Small intestine (tissue), 16 donors: ENCODE results near the gene MON1B. TPM values are rescaled to one million over a fixed set of nuclear protein-coding genes. Genes with fewer than 3 reads are reported as not detected.
"Not testable (repeated sequence)": the region's sequence is repeated elsewhere in the genome, so short reads cannot be mapped to it uniquely, and the experiment has no call there.

Experiments used
- DNase-seq, 2 donors: peaks; one replicate each; pipeline versions ENCODE4 v3.0.0 to v3.0.0-alpha.2; 2013
- FAIRE-seq: peaks from 2 replicates; lab custom pipeline; 2012; peaks lifted over from hg19 to GRCh38; lab: Jason Lieb, UNC
- H3K27ac ChIP-seq, 3 donors: one replicate each; pipeline ENCODE4 v1.5.1; 2013; ENCODE audit warnings: low read length in 2 of 3, mild to moderate bottlenecking in 2 of 3, control low read depth in 1 of 3, inconsistent platforms in 1 of 3, low read depth in 1 of 3, moderate library complexity in 1 of 3
- H3K27me3 ChIP-seq, 3 donors: one replicate each; pipeline ENCODE4 v1.6.1; 2013; ENCODE audit warnings: low read length in 3 of 3, inconsistent platforms in 1 of 3; ENCODE audit not compliant: control insufficient read depth in 3 of 3, insufficient read depth in 3 of 3
- H3K36me3 ChIP-seq, 3 donors: one replicate each; pipeline ENCODE4 v1.6.1; 2013; ENCODE audit warnings: low read length in 3 of 3, inconsistent platforms in 1 of 3, low read depth in 1 of 3, mild to moderate bottlenecking in 1 of 3, moderate library complexity in 1 of 3; ENCODE audit not compliant: control insufficient read depth in 3 of 3, insufficient read depth in 2 of 3
- H3K4me1 ChIP-seq, 3 donors: one replicate each; pipeline ENCODE4 v1.6.1; 2013; ENCODE audit warnings: low read length in 2 of 3, inconsistent platforms in 1 of 3, low read depth in 1 of 3, mild to moderate bottlenecking in 1 of 3, moderate library complexity in 1 of 3; ENCODE audit not compliant: control insufficient read depth in 3 of 3, insufficient read depth in 2 of 3
- H3K4me3 ChIP-seq, 3 donors: one replicate each; pipeline ENCODE4 v1.5.1; 2013; ENCODE audit warnings: low read length in 3 of 3, control low read depth in 1 of 3, inconsistent platforms in 1 of 3, low read depth in 1 of 3, mild to moderate bottlenecking in 1 of 3, moderate library complexity in 1 of 3
- H3K9me3 ChIP-seq, 2 donors: one replicate each; pipeline ENCODE4 v1.6.1; 2013; ENCODE audit warnings: low read depth in 1 of 2, low read length in 1 of 2; ENCODE audit not compliant: control insufficient read depth in 2 of 2, insufficient read depth in 1 of 2
- WGBS, 3 donors: extraction: QIAGEN DNeasy Blood & Tissue Kit; methylation state at CpG; one replicate each; pipeline ENCODE4 v1.1.7; 2013; 5-methylcytosine and 5-hydroxymethylcytosine counted together
- long read RNA-seq, 10 donors: transcript quantifications; one replicate each; lab custom pipeline, GENCODE V29; 2026
- polyA plus RNA-seq, 4 donors: library from polyadenylated mRNA; stranded (reverse) in 3 of 4; unstranded in 1 of 4; fragments of 200-250 nt in 3 of 4; fragments of 120-200 nt in 1 of 4; gene quantifications; one replicate each; pipeline versions ENCODE4 v1.2.1 to v1.2.3, GENCODE V29; 2013
- donor health status: healthy with polysubstance abuse.
- donor health status: control.
- donor health status: control.
- donor health status: Bipolar disorder and iron deficiency.
- donor health status: healthy.

Gene MON1B
- 10 to 100 TPM; 16.5 to 32.4 (median 20.0) TPM for polyA plus RNA-seq
- long read RNA-seq, donor 1, result 0 reads
- long read RNA-seq, donor 2, full-length matches to known transcripts, result 9 of 9 reads
- long read RNA-seq, donor 2, partial matches to known transcripts, result 0 of 9 reads
- long read RNA-seq, donor 2, other reads (novel, unspliced or antisense), result 0 of 9 reads
- long read RNA-seq, donor 3, full-length matches to known transcripts, result 7 of 7 reads
- long read RNA-seq, donor 3, partial matches to known transcripts, result 0 of 7 reads
- long read RNA-seq, donor 3, other reads (novel, unspliced or antisense), result 0 of 7 reads
- long read RNA-seq, donor 4, full-length matches to known transcripts, result 1 of 1 reads
- long read RNA-seq, donor 4, partial matches to known transcripts, result 0 of 1 reads
- long read RNA-seq, donor 4, other reads (novel, unspliced or antisense), result 0 of 1 reads
- long read RNA-seq, donor 5, partial matches to known transcripts, result 0 of 3 reads
- long read RNA-seq, donor 5, other reads (novel, unspliced or antisense), result 0 of 3 reads
- long read RNA-seq, donor 6, full-length matches to known transcripts, result 6 of 6 reads
- long read RNA-seq, donor 6, partial matches to known transcripts, result 0 of 6 reads
- long read RNA-seq, donor 6, other reads (novel, unspliced or antisense), result 0 of 6 reads
- long read RNA-seq, donor 7, full-length matches to known transcripts, result 6 of 12 reads
- long read RNA-seq, donor 7, partial matches to known transcripts, result 6 of 12 reads
- long read RNA-seq, donor 7, other reads (novel, unspliced or antisense), result 0 of 12 reads
- long read RNA-seq, donor 8, partial matches to known transcripts, result 0 of 1 reads
- long read RNA-seq, donor 8, other reads (novel, unspliced or antisense), result 0 of 1 reads
- long read RNA-seq, donor 9, full-length matches to known transcripts, result 2 of 2 reads
- long read RNA-seq, donor 9, partial matches to known transcripts, result 0 of 2 reads
- long read RNA-seq, donor 9, other reads (novel, unspliced or antisense), result 0 of 2 reads
- long read RNA-seq, donor 10, full-length matches to known transcripts, result 10 of 10 reads
- long read RNA-seq, donor 10, partial matches to known transcripts, result 0 of 10 reads
- long read RNA-seq, donor 10, other reads (novel, unspliced or antisense), result 0 of 10 reads

- no peaks in the 10 kb centered on the region for H3K27me3 ChIP-seq
- peaks cover 3 to 6% (median 4%) of the 10 kb centered on the region in 3 donors for H3K4me1 ChIP-seq
- DNase-seq (peak; percentile 99 to 100), FAIRE-seq (peak; percentile 80)
- no peaks in the 10 kb centered on the region for H3K9me3 ChIP-seq
- H3K27ac ChIP-seq, result peak within 1 kb of the TSS; percentile 88 to 99 (median 97)
- H3K36me3 ChIP-seq, result peaks cover 3 to 26% (median 21%) of the 10 kb centered on the region in 3 donors
- 0% methylated on average over 63 of the region's 63 CpGs for WGBS, 3 donors
- peak within 1 kb of the TSS; percentile 83 to 94 (median 93) for H3K4me3 ChIP-seq
Observed at GRCh38 chr16:77190478-77191258, at the start of gene MON1B. Gene MON1B, plus strand, starts transcription at chr16:77191190. Its CDS starts 296 bp downstream, at chr16:77191486.

- no peak for FAIRE-seq
- Histone ChIP-seq H3K9me3 (peaks cover 0 to 4% of the 10 kb centered on the region in 2 donors), H3K27me3 (no peaks in the 10 kb centered on the region)
Observed at GRCh38 chr16:77143364-77143763, 47.6 kb upstream of the MON1B start.

GRCh38 chr16:77148121-77148520, 42.9 kb upstream of the MON1B start:
- no peaks in the 10 kb centered on the region for H3K4me1 ChIP-seq
- H3K27me3 ChIP-seq, result peaks cover 0 to 2% (median 0%) of the 10 kb centered on the region in 3 donors
- H3K9me3 ChIP-seq, result peaks cover 0 to 4% of the 10 kb centered on the region in 2 donors
- H3K27ac ChIP-seq, result no peak overlapping the region
- WGBS, 3 donors, result 62 to 69% (median 66%) methylated on average over 4 of the region's 4 CpGs
- FAIRE-seq (no peak), DNase-seq (no peak)
- no peak overlapping the region for H3K4me3 ChIP-seq
- H3K36me3 ChIP-seq, result no peaks in the 10 kb centered on the region

More at GRCh38 chr16:77143364-77143763, 47.6 kb upstream of the MON1B start:
- Histone ChIP-seq H3K27ac (no peak overlapping the region), H3K4me1 (no peaks in the 10 kb centered on the region), H3K4me3 (no peak overlapping the region), H3K36me3 (no peaks in the 10 kb centered on the region)
- DNase-seq, result no peak

GRCh38 chr16:77157346-77158058, 33.5 kb upstream of the MON1B start:
- Histone ChIP-seq H3K27ac (no peak overlapping the region), H3K36me3 (no peaks in the 10 kb centered on the region), H3K27me3 (peaks cover 0 to 2% (median 0%) of the 10 kb centered on the region in 3 donors), H3K4me3 (no peak overlapping the region), H3K4me1 (no peaks in the 10 kb centered on the region), H3K9me3 (no peaks in the 10 kb centered on the region)
- no peak for DNase-seq
- 41 to 47% (median 46%) methylated on average over 3 of the region's 3 CpGs for whole genome bisulfite sequencing, 3 donors
- FAIRE-seq, result no peak

GRCh38 chr16:77158293-77158692, 32.7 kb upstream of the MON1B start:
- H3K27me3 ChIP-seq, result no peaks in the 10 kb centered on the region
- no peaks in the 10 kb centered on the region for H3K4me1 ChIP-seq
- no peaks in the 10 kb centered on the region for H3K9me3 ChIP-seq
- FAIRE-seq (no peak), DNase-seq (no peak)
- H3K27ac ChIP-seq, result no peak overlapping the region
- H3K36me3 ChIP-seq, result no peaks in the 10 kb centered on the region
- WGBS, 3 donors, result 89 to 91% (median 91%) methylated on average over 6 of the region's 6 CpGs
- H3K4me3 ChIP-seq, result no peak overlapping the region

GRCh38 chr16:77165006-77165405, 26.0 kb upstream of the MON1B start:
- no peak overlapping the region for H3K27ac ChIP-seq
- FAIRE-seq (no peak), DNase-seq (no peak)
- H3K27me3 ChIP-seq, result no peaks in the 10 kb centered on the region
- 79 to 87% (median 79%) methylated on average over 2 of the region's 2 CpGs for WGBS, 3 donors
- no peaks in the 10 kb centered on the region for H3K9me3 ChIP-seq
- no peaks in the 10 kb centered on the region for H3K4me1 ChIP-seq
- H3K4me3 ChIP-seq, result no peak overlapping the region
- no peaks in the 10 kb centered on the region for H3K36me3 ChIP-seq

- H3K4me1 ChIP-seq, result not testable (repeated sequence)
- WGBS, 3 donors, result 78 to 81% (median 79%) methylated on average over 9 of the region's 9 CpGs
Observed at GRCh38 chr16:77165536-77166236, 25.3 kb upstream of the MON1B start.

More at GRCh38 chr16:77165536-77166236, 25.3 kb upstream of the MON1B start:
- H3K4me3 ChIP-seq, FAIRE-seq, H3K36me3 ChIP-seq, H3K27ac ChIP-seq, H3K27me3 ChIP-seq, DNase-seq, H3K9me3 ChIP-seq: not testable (repeated sequence)
